ENCODE measurements around the gene SLC35A3.
"Not testable (repeated sequence)": the region's sequence is repeated elsewhere in the genome, so short reads cannot be mapped to it uniquely, and the experiment has no call there.

Gene SLC35A3

GRCh38 chr1:100035214-100035613, 65.4 kb downstream of the SLC35A3 start:
- no peak for DNase-seq (ENCODE audit: low spot score)

DNA sequence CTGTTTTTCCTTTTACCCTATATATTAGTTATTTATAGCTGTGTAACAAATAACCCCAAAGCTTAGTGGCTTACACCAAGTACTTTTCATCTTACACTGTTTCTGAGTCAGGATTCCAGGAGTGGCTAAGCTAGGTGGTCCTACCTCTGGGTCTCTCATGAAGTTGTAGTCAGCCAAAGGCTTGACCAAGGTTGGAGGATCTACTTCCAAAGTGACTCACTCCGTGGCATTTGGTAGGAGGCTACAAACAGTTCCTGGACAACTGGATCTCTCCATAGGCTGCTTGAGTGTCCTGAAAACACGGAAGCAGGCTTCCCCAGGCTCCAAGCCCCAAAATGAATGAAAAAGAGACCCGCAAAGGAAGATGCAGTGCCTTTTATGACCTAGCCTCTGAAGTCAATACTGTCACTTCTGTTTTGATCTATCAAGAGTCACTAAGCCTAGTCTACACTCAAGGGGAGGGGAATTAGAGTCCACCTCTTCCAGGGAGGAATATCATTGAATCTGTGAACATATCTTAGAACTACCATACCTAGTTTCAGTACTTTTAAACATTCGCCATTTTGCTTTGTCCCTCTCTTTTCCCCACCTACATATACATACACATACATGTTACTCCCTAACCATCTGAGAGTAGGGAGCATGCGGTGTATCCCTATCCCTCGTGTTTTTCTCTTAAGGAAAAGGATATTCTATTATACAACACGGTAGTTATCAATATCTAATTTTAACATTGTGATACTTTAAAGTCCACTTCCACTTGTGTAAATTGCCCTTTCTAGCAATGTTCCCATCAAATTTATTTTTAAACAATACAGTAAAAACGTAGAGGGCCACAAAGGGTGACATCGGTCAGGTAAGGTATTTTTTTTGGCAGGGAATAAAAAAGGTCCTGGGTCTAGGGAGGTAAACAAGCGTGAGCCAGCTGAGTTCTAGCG, 67.2 kb downstream of the SLC35A3 start:
- DNase-seq (ENCODE audit: low spot score) = no peak

DNA sequence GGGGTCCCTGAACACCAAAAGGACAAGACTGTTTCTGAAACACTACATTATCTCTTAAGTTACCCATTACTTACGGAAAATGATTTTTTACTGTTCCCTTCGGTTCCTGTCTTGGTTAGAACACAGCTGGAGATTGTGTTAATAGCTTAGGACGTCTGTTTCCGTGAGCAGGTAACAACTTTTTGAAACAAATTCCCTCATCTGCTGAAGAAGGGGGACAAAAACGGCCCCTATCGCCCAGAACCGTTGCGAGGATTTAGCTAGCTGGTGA, 67.8 kb downstream of the SLC35A3 start:
- no peak for DNase-seq (ENCODE audit: low spot score)

- DNase-seq (ENCODE audit: low spot score) = peak; percentile 84
Observed at GRCh38 chr1:100037927-100038659, 68.3 kb downstream of the SLC35A3 start.

DNA sequence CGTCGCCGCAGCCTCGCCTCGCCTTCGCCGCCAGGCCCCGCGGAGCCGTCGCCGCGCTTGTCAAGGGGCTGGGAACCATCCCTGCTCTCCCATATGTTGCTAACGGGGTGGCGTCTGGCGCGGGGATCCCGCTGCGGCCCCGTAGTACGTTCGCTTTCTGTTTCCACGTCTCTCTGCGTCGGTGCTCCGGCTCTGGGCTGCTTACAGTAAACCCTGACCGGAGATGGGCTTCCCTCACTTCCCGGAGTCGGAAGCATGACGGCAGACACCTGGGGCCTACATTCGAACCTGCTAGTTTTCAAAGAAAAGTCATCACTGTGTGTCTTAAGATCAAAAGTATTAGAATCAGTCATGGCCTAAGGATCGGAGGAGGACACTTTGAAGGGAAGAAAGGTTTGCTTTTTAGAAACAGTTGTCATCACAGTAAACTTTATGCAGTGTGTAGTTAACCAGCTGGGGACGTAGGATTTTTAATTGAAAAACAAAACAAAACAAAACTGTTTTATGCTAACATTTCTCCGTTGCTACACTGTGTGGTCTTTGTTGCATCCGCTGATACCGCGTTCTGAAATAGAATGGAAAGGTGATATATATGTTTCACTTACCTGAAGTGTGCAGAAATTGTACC, 69.0 kb downstream of the SLC35A3 start:
- peak; percentile 86 for DNase-seq (ENCODE audit: low spot score)

DNA sequence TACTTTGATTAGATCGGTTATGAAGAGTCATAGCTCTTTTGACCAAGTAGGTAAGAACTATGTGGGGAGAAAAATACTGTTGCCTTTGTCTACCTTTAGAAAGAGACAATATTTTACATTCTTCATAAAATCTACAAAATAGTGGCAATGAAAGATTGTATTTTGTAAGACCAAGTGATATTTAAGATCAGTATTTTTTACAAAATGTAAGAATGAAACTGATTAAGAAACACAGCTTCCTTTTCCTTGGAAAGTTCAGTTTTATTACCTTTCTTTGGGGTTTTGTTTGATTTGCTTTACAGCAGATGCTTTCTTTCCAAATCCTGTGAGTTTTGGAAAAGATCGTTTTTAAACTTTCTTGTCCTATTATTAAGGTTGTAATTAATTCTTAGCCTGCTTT, 69.8 kb downstream of the SLC35A3 start:
- DNase-seq (ENCODE audit: low spot score) = no peak

- no peak for DNase-seq (ENCODE audit: low spot score)
Observed at GRCh38 chr1:100045206-100045605, 75.4 kb downstream of the SLC35A3 start.

DNA sequence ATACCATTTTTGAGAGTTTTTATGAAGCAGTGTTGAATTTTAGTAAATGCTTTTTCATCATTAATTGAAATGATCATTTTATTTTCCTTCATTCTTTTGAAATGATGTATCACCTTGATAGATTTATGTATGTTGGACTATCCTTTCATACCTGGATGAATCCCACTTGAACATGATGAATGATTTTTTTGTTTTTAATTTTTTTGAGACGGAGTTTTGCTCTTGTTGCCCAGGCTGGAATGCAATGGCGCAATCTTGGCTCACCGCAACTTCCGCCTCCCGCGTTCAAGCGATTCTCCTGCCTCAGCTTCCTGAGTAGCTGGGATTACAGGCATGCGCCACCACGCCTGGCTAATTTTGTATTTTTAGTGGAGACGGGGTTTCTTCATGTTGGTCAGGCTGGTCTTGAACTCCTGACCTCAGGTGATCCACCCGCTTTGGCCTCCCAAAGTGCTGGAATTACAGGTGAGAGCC, 77.5 kb downstream of the SLC35A3 start:
- not testable (repeated sequence) for DNase-seq (ENCODE audit: low spot score)

DNA sequence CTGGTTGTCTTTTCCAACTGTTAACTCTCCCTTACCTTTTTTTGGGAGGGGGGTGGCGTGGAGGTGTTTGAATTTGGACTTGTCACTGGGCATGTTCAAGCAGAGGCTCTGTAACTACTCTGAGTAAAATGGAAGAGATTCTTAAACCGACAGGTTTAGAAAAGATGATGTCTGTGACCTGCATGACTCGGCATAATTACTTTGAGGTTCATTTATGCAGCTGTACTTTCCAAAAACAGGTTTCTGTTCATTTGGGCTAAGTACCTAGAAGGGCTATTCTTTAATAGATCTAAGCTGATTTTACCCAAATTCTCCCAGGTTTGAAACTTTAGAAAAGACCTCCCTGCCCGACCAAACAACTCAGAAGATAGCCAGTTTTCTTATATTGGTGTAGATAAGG, 80.3 kb downstream of the SLC35A3 start:
- DNase-seq (ENCODE audit: low spot score) = no peak

GRCh38 chr1:100051401-100051800, 81.6 kb downstream of the SLC35A3 start:
- DNase-seq (ENCODE audit: low spot score) = no peak

DNA sequence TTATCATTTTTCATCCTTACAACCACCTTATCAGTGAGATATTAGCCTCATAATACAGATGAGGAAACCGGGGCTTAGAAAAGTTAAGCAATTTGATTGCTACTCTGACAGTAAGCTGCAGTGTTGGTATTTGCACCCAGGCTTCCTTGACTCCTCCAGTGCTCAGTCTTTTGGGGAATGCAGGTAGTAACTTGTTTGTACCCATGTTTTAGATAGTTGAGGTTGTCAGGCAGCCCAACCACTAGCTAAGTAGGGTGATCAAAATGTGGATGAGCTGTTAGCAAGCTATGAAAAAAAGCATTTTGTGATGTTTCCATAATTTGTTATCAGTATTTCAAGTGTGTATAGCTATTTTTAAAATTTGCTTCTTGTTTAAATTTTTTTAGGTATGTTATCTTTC, 82.1 kb downstream of the SLC35A3 start:
- DNase-seq (ENCODE audit: low spot score) = no peak

DNA sequence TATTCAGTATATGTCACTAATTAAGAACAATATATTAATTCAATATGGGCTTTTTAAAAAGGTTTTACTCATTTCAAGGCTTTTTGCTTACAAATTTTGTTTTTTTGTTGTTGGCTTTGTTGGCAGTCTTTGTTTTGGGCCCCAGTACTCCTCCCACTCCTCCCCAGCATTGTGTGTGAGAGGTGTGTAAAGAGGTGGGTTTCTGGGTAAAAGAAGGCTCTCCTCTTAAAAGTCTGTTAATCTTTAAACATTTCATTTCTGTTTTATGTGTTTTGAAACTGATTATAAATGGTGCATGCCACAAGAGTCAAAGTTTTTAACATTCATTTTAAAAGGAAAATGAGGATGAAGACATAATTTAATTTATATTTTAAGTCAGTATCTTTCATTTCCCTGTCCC, 83.3 kb downstream of the SLC35A3 start:
- DNase-seq (ENCODE audit: low spot score) = no peak

DNA sequence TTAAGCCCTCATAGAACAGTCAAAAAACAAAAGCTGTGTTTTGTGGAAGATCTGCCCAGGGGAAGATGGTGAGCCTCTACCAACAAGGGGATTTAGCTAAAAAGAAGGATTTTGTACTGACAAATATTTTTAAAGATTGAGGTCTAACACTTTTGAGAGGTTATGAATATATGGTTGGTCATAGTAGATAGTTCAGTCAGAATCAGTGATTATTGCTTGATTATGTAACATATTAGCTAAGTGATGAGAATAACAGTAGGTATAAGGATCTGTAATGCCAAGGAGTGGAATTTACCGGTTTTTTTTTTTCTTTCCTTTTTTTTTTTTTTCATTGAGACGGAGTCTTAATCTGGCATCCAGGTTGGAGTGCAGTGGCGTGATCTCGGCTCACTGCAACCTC, 83.9 kb downstream of the SLC35A3 start:
- no peak for DNase-seq (ENCODE audit: low spot score)

- no peak for DNase-seq (ENCODE audit: low spot score)
Observed at GRCh38 chr1:100061681-100062080, 91.9 kb downstream of the SLC35A3 start.

DNA sequence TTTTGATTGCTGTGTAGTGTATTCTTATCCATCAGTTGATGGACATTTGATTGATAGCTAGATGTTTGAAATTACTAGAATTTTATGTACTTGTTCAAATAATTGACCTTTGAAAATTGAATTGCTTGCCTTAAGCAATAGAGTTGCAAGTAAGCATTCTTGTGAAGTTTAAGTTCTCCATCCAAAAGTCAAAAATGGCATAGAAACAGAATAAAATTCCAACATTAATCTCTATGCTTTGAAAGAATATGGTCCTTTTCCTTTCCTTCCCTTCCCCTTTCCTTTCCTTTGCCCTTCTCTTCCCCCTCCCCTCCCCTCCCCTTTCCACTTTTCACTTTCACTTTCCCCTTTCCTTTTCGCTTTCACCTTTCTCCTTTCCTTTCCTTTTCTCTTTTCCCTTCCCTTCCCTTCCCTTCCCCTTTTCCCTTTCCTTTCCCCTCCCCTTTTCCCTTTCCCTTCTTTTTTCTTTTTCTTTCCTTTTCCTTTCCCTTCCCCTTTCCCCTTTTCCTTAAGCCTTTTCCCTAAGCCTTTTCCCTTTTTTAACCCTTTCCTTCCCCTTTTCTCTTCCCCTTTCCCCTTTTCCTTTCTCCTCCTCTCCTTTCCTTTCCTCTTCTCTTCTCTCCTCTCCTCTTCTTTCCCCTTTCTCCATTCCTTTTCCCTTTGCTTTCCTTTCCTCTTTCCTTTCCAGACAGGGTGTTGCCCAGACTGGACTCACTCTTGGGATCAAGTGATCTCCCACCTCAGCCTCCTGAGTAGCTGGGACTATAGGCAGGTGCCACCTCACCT, 95.6 kb downstream of the SLC35A3 start:
- no peak for DNase-seq (ENCODE audit: low spot score)

DNA sequence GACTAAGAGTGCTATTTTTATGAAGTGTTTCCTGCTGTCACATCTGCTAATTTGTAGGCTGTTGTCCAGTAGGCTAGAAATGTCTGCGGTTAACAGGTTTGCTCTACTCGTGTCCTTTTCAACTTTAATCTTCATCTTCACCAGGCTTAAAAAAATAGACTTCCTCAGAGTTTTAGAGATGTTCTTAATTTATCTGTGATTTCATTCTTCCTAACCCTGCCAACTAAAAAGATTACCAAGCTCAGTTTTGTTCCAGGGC, 96.1 kb downstream of the SLC35A3 start:
- DNase-seq (ENCODE audit: low spot score) = no peak

GRCh38 chr1:100070201-100070939, 100.6 kb downstream of the SLC35A3 start:
- DNase-seq (ENCODE audit: low spot score) = no peak

DNA sequence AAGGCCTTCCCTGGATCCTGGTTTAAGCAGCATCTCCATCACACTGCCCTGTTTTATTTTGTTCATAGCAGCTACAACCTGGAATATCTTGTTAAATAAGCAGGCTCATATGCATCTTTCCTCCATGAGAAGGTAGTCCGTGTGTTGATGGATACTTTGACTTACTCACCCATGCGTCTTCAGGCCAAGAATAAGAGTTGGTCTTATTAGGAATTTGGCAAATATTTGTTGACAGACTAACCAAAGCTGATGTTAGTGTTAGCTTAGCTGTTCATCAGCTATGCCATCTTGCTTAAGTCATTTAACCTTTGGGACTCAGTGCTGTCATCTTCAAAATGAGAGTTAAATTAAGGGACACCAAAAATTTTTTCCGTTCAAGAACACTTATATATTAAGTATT, 103.7 kb downstream of the SLC35A3 start:
- DNase-seq (ENCODE audit: low spot score) = no peak

DNA sequence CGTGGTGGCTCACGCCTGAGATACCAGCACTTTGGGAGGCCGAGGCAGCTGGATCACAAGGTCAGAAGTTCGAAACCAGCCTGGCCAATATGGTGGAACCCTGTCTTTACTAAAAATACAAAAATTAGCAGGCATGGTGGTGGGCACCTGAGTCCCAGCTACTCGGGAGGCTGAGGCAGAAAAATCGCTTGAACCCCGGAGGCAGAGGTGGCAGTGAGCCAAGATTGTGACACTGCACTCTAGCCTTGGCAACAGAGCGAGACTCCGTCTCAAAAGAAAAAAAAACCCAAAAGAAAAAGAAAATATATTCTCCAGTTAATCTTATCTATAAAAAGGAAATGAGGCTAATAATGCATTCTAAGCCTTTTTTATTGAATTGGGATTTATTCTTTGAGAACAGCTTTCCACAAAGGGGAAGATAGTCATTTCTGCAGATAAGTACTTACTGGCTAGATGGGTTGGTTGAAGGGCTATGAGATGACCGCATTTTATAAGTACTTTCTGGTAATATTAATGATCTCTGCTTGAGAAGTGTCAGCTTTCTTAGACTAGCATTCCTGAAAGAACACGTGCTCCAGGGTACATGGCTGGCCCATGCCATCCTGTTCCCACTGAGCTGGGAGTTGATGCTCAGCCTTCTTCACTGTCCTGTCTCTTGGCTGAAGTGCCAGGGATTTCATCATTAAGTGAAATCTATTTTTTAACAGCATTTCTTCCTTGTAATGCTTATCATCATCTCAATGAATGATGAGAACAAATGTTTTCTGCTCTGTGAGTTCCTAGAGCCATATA, 105.0 kb downstream of the SLC35A3 start:
- no peak for DNase-seq (ENCODE audit: low spot score)

DNA sequence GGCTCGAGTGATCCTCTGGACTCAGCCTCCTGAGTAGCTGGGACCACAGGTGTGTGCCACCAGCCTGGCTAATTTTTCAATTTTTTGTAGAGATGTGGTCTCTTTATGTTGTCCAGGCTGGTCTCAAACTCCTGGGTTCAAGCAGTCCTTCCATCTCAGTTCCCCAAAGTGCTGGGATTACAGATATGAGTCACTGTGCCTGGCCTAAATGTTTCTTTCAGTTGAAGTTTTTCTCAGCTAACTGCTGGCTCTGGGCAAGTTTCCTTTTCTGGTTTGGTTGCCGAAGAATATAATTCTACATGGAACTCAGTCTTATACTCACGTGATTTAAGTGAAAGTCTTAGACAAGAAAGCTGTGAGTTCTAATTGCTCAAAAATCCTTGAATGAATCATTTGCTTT, 106.0 kb downstream of the SLC35A3 start:
- DNase-seq (ENCODE audit: low spot score) = no peak

GRCh38 chr1:100076319-100076718, 106.5 kb downstream of the SLC35A3 start:
- DNase-seq (ENCODE audit: low spot score) = no peak
